GM12873 (cell line): Measurements from ENCODE around the gene COL6A2.

Experiments
- CTCF ChIP-seq: IDR thresholded peaks from 2 replicates; pipeline ENCODE4 v1.5.1; 2012; ENCODE audit warnings: low read depth, mild to moderate bottlenecking, moderate library complexity, low read length, control low read depth; ENCODE audit not compliant: insufficient read depth; ENCODE audit errors: missing control alignments

Gene COL6A2

GRCh38 chr21:46171585-46171984, 73.7 kb downstream of the COL6A2 start:
- no peak for TF ChIP-seq CTCF

- TF ChIP-seq CTCF = no peak
Observed at GRCh38 chr21:46171996-46172862, 74.3 kb downstream of the COL6A2 start.

GRCh38 chr21:46172863-46173528, 75.1 kb downstream of the COL6A2 start:
- TF ChIP-seq CTCF = no peak

GRCh38 chr21:46173573-46173972, 75.7 kb downstream of the COL6A2 start:
- no peak for TF ChIP-seq CTCF

- no peak for TF ChIP-seq CTCF
Observed at GRCh38 chr21:46178961-46179360, 81.0 kb downstream of the COL6A2 start.
